Gastroesophageal sphincter (tissue), 3 donors: Measurements from ENCODE around the gene XPO6.

ENCODE experiments used
- EP300 ChIP-seq: sonication (generic); formaldehyde crosslinking; IDR thresholded peaks from one replicate; pipeline ENCODE4 v1.6.1; 2017; ENCODE audit warnings: antibody characterized with exemption, mild to moderate bottlenecking
- POLR2A ChIP-seq, 2 donors: fragments of 450-650 bp; IDR thresholded peaks; one replicate each; pipeline ENCODE4 v1.6.1; 2017; ENCODE audit warnings: antibody characterized with exemption in 2 of 2, mild to moderate bottlenecking in 2 of 2, moderate library complexity in 1 of 2
- POLR2AphosphoS5 ChIP-seq: sonication (generic); formaldehyde crosslinking; IDR thresholded peaks from one replicate; pipeline ENCODE4 v1.6.1; 2017; ENCODE audit warnings: antibody characterized with exemption
- TF ChIP-seq, protein P1 (sequence below), 4 experiments: fragments of 200-600 bp in 2 of 4; fragments of 450-650 bp in 2 of 4; sonication (generic) in 1 of 4; IDR thresholded peaks; one replicate each; pipeline ENCODE4 v1.5.1; 2017 to 2019; ENCODE audit warnings: antibody characterized with exemption in 4 of 4, mild to moderate bottlenecking in 2 of 4, moderate library complexity in 2 of 4

DNA sequence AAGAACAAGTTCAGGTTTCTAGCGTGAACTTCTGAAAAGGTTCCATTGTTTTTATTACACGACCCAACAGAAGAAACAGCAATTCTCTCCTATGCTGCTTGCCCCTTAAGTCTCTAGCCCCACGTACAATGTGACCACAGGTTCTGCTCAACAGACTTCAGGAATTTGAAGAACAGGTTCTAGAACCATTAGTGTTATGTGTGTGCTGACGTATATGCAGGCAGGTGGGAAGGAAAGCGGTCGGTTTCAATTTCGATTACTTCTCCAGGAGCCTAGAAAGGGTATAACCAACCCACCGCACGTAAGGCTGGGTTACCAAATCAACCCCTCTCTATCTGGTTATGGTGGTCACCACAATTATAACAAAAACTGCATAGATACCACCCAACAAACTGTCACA is 39.4 kb downstream of the XPO6 start:
- TF ChIP-seq, protein P1, sequence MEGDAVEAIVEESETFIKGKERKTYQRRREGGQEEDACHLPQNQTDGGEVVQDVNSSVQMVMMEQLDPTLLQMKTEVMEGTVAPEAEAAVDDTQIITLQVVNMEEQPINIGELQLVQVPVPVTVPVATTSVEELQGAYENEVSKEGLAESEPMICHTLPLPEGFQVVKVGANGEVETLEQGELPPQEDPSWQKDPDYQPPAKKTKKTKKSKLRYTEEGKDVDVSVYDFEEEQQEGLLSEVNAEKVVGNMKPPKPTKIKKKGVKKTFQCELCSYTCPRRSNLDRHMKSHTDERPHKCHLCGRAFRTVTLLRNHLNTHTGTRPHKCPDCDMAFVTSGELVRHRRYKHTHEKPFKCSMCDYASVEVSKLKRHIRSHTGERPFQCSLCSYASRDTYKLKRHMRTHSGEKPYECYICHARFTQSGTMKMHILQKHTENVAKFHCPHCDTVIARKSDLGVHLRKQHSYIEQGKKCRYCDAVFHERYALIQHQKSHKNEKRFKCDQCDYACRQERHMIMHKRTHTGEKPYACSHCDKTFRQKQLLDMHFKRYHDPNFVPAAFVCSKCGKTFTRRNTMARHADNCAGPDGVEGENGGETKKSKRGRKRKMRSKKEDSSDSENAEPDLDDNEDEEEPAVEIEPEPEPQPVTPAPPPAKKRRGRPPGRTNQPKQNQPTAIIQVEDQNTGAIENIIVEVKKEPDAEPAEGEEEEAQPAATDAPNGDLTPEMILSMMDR (IDR thresholded peaks at IDR 0.05): no peak
- TF ChIP-seq POLR2AphosphoS5: no peak
- TF ChIP-seq POLR2A (IDR thresholded peaks at IDR 0.05): no peak
- TF ChIP-seq EP300: no peak
